NCI-H524 treated with DMSO at 0.1 percent for 48 hours (cell line): Measurements from ENCODE around the gene VPS45.
"Not testable (repeated sequence)": the region's sequence is repeated elsewhere in the genome, so short reads cannot be mapped to it uniquely, and the experiment has no call there.

Source experiments
- DNase-seq: peaks from one replicate; lab custom pipeline; 2025; lab: John Stamatoyannopoulos, UW

VPS45 gene

DNA sequence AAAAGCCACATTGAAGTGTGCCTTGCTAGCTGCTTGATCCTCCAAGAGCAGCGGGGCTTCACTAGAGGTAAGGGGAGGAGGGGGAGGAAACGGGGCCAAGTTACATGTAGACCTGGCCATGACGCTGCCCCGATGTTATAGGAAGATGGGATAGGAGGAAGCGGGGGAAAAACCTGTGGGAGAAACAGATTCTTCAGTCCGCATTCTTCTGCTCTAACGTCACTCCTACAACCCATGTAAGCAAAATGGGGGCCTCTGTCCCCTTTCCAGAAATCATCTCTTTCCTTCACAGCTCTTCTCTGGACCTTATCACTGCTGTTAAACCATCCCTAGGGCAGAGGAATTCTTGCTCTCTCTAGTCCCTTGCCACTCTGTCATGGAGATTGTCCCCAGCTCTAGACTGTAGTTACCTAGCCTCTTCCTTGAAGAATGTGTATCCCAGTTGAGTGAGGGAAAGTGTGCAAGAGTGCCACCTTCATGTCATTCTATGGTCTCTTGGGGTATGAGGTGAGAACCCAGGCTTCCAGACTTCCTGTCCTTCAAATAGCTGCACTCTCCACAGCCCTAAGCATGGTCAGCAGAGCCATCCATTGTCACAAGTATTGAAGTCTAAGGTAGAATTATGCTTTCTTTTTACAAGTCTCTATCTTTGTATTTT, 93.5 kb downstream of the VPS45 start:
- no peak for DNase-seq

GRCh38 chr1:150161747-150162581, 94.4 kb downstream of the VPS45 start:
- no peak for DNase-seq

DNA sequence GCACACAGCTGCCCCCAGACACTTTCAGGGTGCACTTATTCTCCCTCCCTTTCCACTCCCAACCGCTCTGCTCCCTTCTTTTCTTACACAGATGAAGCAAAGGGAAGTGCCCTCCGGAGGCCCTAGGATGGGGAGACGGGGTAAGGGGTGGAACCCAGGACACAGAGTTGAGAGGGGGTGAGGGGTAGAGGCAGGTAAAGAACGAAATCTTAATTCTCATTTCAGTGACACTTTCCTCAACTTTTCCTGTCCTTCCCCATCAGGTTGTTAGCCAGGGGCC, 94.9 kb downstream of the VPS45 start:
- DNase-seq, result no peak

DNA sequence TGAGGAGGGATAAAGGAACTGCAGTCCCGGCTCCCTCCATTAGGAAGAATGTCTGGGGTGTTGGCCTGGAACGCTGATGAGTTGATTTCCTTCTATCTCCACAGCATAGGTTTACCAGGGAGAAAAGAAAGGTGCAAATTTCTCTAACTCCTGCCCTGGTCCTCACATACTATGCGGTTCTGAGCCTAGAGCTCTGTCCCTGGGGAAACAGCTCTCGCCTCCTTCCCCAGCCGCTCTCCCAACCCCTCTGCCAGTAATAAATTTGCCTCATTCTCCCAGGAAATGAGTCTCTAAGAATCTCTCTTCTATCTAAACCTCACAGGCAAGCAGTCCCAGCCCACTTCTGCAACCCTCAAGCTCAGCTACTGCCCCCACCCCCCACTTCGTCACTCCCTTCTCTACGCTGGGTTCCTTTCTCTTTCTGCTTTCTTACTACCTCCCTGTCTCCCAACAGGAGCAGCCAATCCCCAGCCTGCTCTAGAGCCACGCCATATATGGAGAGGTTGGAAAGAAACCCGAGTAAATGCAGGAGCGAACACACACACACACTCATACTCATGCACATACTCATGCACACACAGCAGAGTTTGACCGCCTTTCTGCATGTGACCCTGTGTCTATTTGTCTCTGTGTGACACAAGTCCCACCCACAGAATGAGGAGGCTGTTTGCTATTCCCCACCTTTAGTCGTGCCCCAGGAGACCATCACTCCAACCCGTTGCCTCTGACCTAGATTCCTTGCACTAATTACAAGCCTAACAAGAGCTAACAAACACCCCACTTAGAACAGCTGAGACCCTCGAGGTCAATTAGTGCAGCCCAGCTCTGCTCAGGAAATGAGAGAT, 95.5 kb downstream of the VPS45 start:
- DNase-seq, result no peak

- DNase-seq, result no peak
Observed at GRCh38 chr1:150164224-150164623, 96.6 kb downstream of the VPS45 start.

GRCh38 chr1:150164779-150165178, 97.2 kb downstream of the VPS45 start:
- DNase-seq, result no peak

GRCh38 chr1:150165622-150166612, 98.3 kb downstream of the VPS45 start:
- no peak for DNase-seq

DNA sequence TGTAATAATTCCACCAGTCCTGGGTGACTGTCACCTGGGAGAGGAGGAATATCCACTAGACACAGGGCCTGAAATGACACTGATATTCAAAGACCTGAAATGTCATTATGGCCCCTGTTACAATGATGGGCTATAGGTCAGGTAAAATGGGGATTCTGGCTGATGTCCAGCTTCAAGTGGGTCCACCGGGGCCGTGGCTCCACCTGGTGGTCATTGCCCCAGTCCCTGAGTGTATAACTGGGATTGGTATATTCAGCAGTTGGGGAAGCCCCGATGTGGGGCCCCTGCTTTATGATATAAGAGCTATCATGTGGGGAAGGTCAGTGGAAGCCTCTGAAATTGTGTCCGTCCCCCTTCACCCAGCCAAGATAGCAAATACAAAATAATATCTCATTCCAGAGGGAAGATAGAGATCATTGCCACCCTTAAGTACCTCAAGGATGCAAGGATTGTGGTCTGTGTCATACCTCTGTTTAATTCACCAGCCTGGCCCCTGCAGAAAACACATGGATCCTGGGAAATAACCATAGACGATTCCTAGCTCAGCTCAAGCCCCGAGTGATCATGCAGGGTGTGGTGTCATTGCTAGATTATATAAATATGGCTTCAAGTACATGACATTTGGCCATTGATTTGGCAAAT, 101.5 kb downstream of the VPS45 start:
- no peak for DNase-seq

DNA sequence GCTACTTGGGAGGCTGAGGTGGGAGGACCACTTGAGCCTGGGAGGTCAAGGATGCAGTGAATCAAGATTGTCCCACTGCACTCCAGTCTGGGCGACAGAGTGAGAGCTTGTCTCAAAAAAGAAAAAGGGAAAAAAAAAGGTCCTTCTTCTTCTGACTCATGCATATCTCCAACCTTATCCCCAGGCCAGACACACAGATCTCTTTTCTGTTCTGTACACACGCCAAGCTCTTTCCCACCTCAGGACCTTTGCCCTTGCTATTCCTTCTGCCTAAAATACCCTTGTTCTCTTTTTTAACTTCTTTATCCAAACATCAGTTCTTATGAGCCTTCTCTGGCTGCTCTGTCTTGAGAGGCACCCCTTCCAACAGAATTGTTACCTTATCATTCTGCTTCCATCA, 104.2 kb downstream of the VPS45 start:
- no peak for DNase-seq

DNA sequence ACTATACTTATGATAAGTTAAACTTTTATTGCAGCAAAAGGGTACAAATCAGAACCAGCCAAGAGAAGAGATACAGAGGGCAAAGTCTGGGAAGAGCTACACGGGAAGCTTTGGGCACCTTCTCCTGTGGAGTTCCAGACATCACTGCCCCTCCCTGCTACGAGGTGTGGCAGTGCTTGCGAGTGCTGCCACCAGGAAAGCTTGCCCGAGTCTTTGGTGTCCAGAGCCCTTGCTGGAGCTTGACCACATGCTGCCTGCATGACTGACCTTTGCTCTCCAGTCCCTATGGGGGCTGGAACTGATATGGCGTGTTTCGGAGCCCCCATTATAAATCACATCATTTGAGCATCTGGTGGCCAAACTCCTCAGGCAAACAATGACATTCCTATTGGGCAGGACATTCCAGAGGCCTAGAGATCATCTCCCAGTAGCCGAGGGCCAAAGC, 105.6 kb downstream of the VPS45 start:
- no peak for DNase-seq

GRCh38 chr1:150176593-150176992, 109.0 kb downstream of the VPS45 start:
- no peak for DNase-seq

DNA sequence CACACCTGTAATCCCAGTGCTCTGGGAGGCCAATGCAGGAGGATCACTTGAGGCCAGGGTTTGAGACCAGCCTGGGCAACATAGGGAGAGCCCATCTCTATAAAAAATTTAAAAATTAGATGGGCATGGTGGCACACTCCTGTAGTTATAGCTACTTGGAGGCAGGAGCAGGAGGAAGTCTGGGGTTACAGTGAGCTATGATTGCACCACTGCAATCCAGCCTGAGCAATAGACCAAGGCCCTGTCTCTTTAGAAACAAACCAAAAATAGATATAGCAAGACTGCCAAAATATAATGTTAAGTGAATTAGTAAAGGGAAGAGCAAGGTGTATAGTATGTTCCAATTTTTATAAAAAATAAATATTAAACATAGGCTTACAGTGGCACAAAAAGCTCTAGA, 111.0 kb downstream of the VPS45 start:
- no peak for DNase-seq

DNA sequence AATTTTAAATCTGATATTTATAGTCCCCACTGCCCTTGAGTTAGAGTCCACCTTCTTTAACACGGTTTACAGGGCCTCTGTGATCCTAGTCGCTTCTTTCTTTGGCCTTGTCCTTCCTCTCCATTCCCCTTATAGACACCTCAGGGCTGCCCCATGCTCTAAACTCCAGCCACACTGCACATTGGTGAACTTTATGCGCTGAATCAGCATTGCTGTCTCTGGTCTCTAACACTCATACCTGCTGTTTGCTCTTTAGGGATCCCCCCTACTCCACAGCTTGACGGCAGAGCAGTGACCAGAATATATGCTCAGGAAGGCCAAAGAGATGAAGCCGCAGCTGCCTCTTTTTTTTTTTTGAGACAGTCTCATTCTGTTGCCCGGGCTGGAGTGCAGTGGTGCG, 112.3 kb downstream of the VPS45 start:
- DNase-seq, result no peak

DNA sequence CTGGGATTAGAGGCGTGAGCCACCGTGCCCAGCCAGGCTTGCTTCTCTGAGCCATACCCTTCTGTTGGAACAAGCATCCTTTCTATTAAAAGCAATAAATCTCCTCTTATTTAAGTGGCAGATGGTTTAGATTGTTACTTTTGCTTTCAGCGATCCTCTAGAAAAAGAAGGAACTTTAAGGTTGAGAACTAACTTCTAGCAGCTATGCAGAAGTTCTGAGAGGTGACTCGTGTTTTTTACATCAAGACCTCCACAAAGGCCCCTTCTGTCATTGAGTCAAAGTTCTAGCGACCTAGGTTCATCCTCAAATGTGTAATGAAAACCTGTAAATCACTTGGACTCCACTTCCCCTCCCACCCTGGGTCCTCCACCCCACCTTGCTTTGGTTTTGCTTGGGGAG, 112.9 kb downstream of the VPS45 start:
- DNase-seq, result no peak

DNA sequence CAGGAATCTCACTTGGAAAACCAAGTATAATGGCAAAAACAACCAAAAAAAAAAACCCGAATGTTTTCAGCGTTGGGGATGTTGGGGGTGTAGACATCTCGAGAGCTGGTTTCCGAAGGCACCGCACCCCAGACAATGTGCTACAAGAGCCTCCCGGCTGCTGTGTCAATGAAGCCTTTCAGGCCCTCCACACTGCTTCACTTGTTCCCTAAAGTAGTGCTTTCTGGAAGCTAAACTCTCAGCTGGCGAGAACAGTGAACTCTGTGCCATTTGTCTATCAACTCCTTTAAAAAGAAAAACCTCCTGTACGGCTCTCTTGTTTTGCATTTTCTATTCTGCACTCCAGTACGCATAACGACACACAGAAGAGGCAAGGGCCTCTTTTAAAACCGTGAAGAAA, 114.7 kb downstream of the VPS45 start:
- DNase-seq, result no peak

GRCh38 chr1:150183061-150183460, 115.5 kb downstream of the VPS45 start:
- DNase-seq, result no peak

DNA sequence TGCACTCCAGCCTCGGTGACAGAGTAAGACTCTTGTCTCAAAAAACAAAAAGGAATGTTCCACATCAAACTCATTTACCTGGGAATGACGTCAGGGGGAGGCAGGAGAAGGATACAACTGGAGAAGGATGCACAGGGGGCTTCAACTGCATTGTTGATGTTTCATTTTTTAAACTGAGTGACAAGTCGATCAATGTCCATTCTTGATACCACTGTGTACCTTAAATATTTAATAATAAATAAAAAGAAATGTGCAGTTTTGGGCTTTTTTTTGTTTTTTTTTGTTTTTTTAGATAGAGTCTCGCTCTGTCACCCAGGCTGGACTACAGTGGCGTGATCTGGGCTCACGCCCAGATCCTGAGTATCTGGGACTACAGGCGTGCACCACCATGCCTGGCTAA, 117.9 kb downstream of the VPS45 start:
- DNase-seq, result no peak

- DNase-seq, result not testable (repeated sequence)
Observed at GRCh38 chr1:150186438-150186788, 118.8 kb downstream of the VPS45 start.

DNA sequence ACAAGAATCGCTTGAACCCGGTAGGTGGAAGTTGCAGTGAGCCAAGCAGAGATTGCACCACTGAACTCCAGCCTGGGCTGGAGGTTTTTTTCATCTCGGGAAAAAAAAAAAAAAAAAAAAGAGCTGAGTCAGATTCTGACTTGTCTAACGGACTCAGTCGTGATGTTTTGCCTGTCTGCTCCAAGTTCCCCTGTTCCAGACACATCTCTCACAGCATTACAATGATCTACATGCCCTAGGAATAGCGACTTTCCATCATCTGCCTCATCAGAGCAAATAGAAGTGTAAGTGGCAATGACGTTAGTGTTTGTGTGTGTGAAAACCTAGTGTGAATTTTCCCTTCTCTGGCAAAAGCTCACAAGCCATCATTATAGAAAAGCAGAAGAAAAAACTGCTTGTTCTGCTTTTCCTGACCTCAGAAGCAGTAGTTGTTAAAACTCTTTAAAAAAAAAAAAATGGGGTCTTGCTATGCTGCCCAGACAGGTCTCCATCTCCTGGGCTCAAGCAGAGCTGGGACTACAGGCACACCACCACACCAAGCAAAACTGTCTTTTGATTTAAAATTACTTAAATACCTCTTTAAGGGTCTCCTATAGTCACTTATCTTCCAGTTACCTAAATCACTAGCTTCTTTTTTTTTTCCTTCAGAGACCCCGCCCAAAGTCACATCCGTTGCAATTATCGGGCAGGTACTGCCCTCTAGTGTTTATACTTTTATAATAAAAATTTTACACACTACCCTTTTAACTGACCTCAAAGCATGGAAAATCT, 119.4 kb downstream of the VPS45 start:
- no peak for DNase-seq

GRCh38 chr1:150187560-150187931, 120.0 kb downstream of the VPS45 start:
- no peak for DNase-seq

DNA sequence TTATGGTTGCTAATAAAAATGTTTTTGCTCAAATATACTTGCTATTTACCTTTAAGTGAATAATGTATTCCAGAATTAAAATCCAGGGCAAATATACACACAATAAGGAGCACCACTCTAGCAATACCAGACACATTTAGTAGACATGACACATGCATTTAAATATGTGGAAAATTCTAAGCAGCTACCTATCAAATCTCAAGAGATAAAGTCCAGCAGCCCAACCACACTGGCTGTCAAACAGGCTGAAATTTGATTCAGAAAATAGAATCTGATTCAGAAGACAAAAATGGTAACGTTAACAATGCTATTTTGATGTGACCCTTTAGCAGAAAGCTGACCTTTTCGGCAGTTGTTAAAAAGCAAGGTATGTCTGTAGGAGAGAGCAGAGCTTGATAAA, 124.4 kb downstream of the VPS45 start:
- no peak for DNase-seq
